ENCODE measurements around the gene NFYC.

The NFYC gene

GRCh38 chr1:40793617-40794016, 102.1 kb downstream of the NFYC start:
- no peaks in the 10 kb centered on the region for H3K9me3 ChIP-seq (ENCODE audit: low read depth, low read length)
- TF ChIP-seq EZH2 (IDR thresholded peaks at IDR 0.05), result no peak
- no peak for TF ChIP-seq POLR2AphosphoS5 (IDR thresholded peaks at IDR 0.05; ENCODE audit: borderline replicate concordance, low read depth, low read length)
- TF ChIP-seq FOXP2 (optimal IDR thresholded peaks at IDR 0.05; ENCODE audit: control extremely low read depth, extremely low read length, insufficient read depth), result no peak
- no peak overlapping the region for H3K9ac ChIP-seq (ENCODE audit: insufficient read length)
- H3K27ac ChIP-seq, result no peak overlapping the region
- H3K36me3 ChIP-seq (ENCODE audit: insufficient read depth, low read length), result no peaks in the 10 kb centered on the region
- no peak for DNase-seq (ENCODE audit: low read depth, low spot score)
- H3K4me3 ChIP-seq, result no peak overlapping the region

- DNase-seq (ENCODE audit: low read depth, low spot score), result no peak
- Histone ChIP-seq H3K36me3 (ENCODE audit: insufficient read depth, low read length) (no peaks in the 10 kb centered on the region), H3K4me3 (no peak overlapping the region), H3K9ac (ENCODE audit: insufficient read length) (no peak overlapping the region), H3K9me3 (ENCODE audit: low read depth, low read length) (no peaks in the 10 kb centered on the region), H3K27ac (no peak overlapping the region)
- TF ChIP-seq FOXP2 (optimal IDR thresholded peaks at IDR 0.05; ENCODE audit: control extremely low read depth, extremely low read length, insufficient read depth), result no peak
- no peak for TF ChIP-seq EZH2 (IDR thresholded peaks at IDR 0.05)
- no peak for TF ChIP-seq POLR2AphosphoS5 (IDR thresholded peaks at IDR 0.05; ENCODE audit: borderline replicate concordance, low read depth, low read length)
These were observed 102.5 kb downstream of the NFYC start for GRCh38 chr1:40794048-40794447.

- H3K9ac ChIP-seq (ENCODE audit: insufficient read length), result no peak overlapping the region
- no peak for TF ChIP-seq POLR2AphosphoS5 (IDR thresholded peaks at IDR 0.05; ENCODE audit: borderline replicate concordance, low read depth, low read length)
- TF ChIP-seq FOXP2 (optimal IDR thresholded peaks at IDR 0.05; ENCODE audit: control extremely low read depth, extremely low read length, insufficient read depth), result no peak
- TF ChIP-seq EZH2 (IDR thresholded peaks at IDR 0.05), result no peak
These were observed 103.6 kb downstream of the NFYC start for GRCh38 chr1:40794974-40795715.

GRCh38 chr1:40795811-40796586, 104.5 kb downstream of the NFYC start:
- no peak for TF ChIP-seq EZH2 (IDR thresholded peaks at IDR 0.05)
- Histone ChIP-seq H3K9ac (ENCODE audit: insufficient read length) (no peak overlapping the region), H3K9me3 (ENCODE audit: low read depth, low read length) (no peaks in the 10 kb centered on the region), H3K36me3 (ENCODE audit: insufficient read depth, low read length) (no peaks in the 10 kb centered on the region), H3K4me3 (no peak overlapping the region), H3K27ac (no peak overlapping the region)
- no peak for DNase-seq (ENCODE audit: low read depth, low spot score)

More at GRCh38 chr1:40794974-40795715, 103.6 kb downstream of the NFYC start:
- Histone ChIP-seq H3K27ac (no peak overlapping the region), H3K4me3 (no peak overlapping the region), H3K36me3 (ENCODE audit: insufficient read depth, low read length) (no peaks in the 10 kb centered on the region), H3K9me3 (ENCODE audit: low read depth, low read length) (no peaks in the 10 kb centered on the region)
- no peak for DNase-seq (ENCODE audit: low read depth, low spot score)

GRCh38 chr1:40796939-40797667, 105.6 kb downstream of the NFYC start:
- Histone ChIP-seq H3K27ac (no peak overlapping the region), H3K9me3 (ENCODE audit: low read depth, low read length) (no peaks in the 10 kb centered on the region), H3K36me3 (ENCODE audit: insufficient read depth, low read length) (no peaks in the 10 kb centered on the region), H3K9ac (ENCODE audit: insufficient read length) (no peak overlapping the region), H3K4me3 (no peak overlapping the region)
- DNase-seq (ENCODE audit: low read depth, low spot score), result no peak
- TF ChIP-seq POLR2AphosphoS5 (IDR thresholded peaks at IDR 0.05; ENCODE audit: borderline replicate concordance, low read depth, low read length) (no peak), EZH2 (IDR thresholded peaks at IDR 0.05) (no peak), FOXP2 (optimal IDR thresholded peaks at IDR 0.05; ENCODE audit: control extremely low read depth, extremely low read length, insufficient read depth) (no peak)

- no peaks in the 10 kb centered on the region for H3K9me3 ChIP-seq (ENCODE audit: low read depth, low read length)
- no peak overlapping the region for H3K4me3 ChIP-seq
- H3K27ac ChIP-seq, result no peak overlapping the region
- no peak for TF ChIP-seq EZH2 (IDR thresholded peaks at IDR 0.05)
- no peak for TF ChIP-seq POLR2AphosphoS5 (IDR thresholded peaks at IDR 0.05; ENCODE audit: borderline replicate concordance, low read depth, low read length)
- no peak for TF ChIP-seq FOXP2 (optimal IDR thresholded peaks at IDR 0.05; ENCODE audit: control extremely low read depth, extremely low read length, insufficient read depth)
- no peak overlapping the region for H3K9ac ChIP-seq (ENCODE audit: insufficient read length)
- no peak for DNase-seq (ENCODE audit: low read depth, low spot score)
- no peaks in the 10 kb centered on the region for H3K36me3 ChIP-seq (ENCODE audit: insufficient read depth, low read length)
These were observed 106.1 kb downstream of the NFYC start for GRCh38 chr1:40797668-40798010.

- TF ChIP-seq POLR2AphosphoS5 (IDR thresholded peaks at IDR 0.05; ENCODE audit: borderline replicate concordance, low read depth, low read length) (no peak), EZH2 (IDR thresholded peaks at IDR 0.05) (no peak), FOXP2 (optimal IDR thresholded peaks at IDR 0.05; ENCODE audit: control extremely low read depth, extremely low read length, insufficient read depth) (no peak)
- Histone ChIP-seq H3K9ac (ENCODE audit: insufficient read length) (no peak overlapping the region), H3K27ac (no peak overlapping the region), H3K36me3 (ENCODE audit: insufficient read depth, low read length) (no peaks in the 10 kb centered on the region), H3K4me3 (no peak overlapping the region), H3K9me3 (ENCODE audit: low read depth, low read length) (no peaks in the 10 kb centered on the region)
- DNase-seq (ENCODE audit: low read depth, low spot score), result no peak
These were observed 107.1 kb downstream of the NFYC start for GRCh38 chr1:40798366-40799281.
